ENCODE data around the gene PNKD.

DNA sequence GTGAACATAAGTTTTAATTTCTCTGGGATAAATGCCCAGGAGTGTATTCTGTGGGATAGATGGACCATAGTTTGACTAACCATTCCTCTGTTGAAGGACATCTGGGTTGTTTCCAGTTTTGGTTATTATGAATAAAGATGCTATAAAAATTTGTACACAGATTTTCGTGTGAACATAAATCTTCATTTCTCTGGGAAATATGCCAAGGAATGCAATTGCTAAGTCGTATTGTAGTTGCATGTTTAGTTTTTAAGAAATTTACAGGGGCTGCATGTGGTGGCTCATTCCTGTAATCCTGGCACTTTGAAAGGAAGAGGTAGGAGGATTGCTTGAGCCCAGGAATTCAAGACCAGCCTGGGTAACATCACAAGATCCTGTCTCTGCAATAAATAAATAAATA, 104.9 kb downstream of the PNKD start:
- TF ChIP-seq CTCF (conservative IDR thresholded peaks at IDR 0.05; ENCODE audit: low read depth in 2 of 2), result no peak
- no peak for TF ChIP-seq EZH2 (IDR thresholded peaks at IDR 0.05; ENCODE audit: low read depth, unreplicated experiment)
